LNCAP (cell line): ENCODE data around the gene HDAC10.

Experiments used
- TF ChIP-seq, protein P1 (sequence below): fragments of 450-650 bp; IDR thresholded peaks from 2 replicates; pipeline ENCODE4 v1.5.1; 2017; ENCODE audit warnings: mild to moderate bottlenecking

Gene HDAC10

GRCh38 chr22:50258361-50259292 is 7.6 kb upstream of the HDAC10 start:
- TF ChIP-seq, protein P1, sequence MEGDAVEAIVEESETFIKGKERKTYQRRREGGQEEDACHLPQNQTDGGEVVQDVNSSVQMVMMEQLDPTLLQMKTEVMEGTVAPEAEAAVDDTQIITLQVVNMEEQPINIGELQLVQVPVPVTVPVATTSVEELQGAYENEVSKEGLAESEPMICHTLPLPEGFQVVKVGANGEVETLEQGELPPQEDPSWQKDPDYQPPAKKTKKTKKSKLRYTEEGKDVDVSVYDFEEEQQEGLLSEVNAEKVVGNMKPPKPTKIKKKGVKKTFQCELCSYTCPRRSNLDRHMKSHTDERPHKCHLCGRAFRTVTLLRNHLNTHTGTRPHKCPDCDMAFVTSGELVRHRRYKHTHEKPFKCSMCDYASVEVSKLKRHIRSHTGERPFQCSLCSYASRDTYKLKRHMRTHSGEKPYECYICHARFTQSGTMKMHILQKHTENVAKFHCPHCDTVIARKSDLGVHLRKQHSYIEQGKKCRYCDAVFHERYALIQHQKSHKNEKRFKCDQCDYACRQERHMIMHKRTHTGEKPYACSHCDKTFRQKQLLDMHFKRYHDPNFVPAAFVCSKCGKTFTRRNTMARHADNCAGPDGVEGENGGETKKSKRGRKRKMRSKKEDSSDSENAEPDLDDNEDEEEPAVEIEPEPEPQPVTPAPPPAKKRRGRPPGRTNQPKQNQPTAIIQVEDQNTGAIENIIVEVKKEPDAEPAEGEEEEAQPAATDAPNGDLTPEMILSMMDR = no peak

DNA sequence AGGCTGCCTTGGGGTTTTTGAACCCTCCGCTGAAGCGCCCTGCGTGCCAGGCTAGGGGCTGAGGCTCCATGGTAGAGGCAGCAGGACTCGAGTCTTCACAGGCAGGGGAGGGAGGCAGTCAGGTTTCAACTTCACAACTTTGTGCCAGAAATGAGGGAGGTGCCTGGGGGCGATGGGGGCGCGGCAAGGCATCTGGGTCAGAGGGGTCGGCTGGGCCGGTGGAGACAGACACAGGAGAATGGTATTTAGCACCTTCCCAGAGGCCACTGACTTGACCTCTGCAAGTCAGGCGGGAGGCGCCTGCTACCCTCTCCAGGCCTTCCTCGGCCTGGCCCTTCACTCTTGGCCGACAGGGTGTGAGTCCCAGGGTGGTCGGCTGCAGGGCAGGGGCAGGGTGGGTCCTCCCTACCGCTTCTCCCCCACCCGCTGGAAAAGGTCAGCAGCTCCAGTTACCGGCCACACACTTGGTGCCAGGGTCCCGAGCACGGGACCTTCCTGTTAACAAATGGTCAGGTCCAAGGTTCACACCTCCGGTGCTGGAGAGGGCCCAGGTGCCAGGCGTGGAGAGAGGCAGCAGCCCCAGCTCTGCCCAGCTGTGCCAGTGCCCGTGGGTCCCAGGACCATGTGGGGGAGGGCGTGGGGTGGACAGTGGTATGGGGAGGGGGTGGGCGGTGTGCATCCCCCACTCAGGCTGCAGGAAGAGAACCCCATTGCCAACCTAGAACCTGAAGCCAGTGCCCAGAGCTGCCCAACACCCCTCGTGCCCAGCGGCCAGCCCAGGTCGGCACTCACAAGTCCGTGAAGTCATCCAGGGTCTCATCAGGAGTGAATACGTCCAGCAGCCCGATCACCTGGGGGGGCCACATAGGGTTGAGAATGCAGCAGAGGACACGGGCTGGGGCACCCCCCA is 6.6 kb upstream of the HDAC10 start:
- TF ChIP-seq, protein P1 = no peak

GRCh38 chr22:50257041-50257440 is 6.0 kb upstream of the HDAC10 start:
- TF ChIP-seq, protein P1 = no peak

DNA sequence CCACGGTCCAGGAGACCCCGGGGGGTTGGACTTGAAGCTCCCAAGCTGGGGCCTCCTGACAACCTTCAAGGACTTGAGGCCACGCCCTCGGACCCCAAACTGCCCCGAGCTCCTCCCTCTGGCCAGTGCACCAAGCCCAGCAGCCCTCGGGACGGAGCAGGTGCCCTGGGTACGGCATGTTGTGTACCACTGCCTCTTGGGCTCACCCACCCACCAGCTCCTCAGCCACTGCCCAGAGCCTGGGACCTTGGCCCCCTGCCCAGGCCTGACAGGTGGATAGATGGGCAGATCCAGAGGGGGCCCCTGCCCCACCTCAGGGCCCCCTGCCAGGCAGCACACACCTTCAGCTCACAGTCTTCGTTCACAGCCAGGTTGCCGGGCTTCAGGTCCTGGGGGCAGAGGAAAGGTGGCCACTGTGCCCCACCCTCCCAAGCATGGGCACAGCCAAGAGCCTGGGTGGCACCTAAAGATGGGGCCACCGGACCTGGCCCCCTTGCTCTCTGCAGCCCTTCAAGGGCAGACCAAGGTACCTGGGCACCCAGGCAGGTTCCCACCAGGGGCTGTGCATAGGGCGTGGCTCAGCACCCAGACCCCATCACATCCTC is 5.3 kb upstream of the HDAC10 start:
- TF ChIP-seq, protein P1 = no peak

- TF ChIP-seq, protein P1 = no peak
These were observed 4.5 kb upstream of the HDAC10 start for GRCh38 chr22:50255607-50256006.

DNA sequence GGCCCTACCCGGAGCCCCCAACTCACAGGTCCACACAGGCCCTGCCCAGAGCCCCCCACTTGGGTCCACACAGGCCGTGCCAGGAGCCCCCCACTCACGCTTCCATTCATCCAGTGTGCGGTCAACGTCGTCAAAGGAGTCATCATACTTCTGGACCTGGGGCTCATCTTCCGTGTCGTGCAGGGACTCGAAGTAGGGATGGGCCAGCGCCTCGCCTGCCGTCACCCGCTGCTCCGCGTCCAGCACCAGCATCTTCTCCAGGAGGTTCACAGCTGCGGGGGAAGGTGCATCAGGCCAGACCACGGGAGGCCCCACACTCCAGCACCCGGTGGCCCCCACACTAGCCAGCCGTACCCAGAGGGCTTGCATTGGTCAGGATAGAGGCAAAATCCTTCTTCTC is 4.0 kb upstream of the HDAC10 start:
- TF ChIP-seq, protein P1 = no peak

- TF ChIP-seq, protein P1 = no peak
These were observed 2.9 kb upstream of the HDAC10 start for GRCh38 chr22:50253941-50254340.
